GM18498 (cell line): ENCODE measurements around the gene STIM1.

Experiments
- ATAC-seq: cut with Tn5 transposase; IDR thresholded peaks from one replicate; pipeline ENCODE4 v1.9.1; 2021; ENCODE audit warnings: mild to moderate bottlenecking, moderate library complexity; ENCODE audit not compliant: unreplicated experiment

STIM1 gene

DNA sequence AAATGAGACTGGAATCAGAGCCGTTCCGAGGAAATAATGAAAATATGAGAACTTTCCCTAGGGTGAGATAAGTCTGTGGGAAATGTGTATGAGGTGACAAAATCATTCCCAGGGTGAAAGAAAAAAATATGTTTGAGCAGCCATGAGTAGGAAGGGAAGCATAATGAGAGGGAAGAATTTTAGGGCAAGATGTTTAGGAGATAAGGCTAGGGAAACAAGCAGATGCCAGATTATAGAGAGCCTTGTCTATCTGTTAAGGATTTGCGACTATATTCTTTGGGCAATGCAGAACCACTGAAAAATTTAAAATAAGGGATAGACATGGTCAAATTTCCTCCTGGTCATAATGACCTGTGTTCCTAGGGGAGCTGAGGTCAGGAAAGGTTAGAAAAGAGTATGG is 54.4 kb downstream of the STIM1 start:
- ATAC-seq: no peak

- ATAC-seq: no peak
Measured at GRCh38 chr11:3911908-3912505, 56.5 kb downstream of the STIM1 start.

- no peak for ATAC-seq
Measured at GRCh38 chr11:3913921-3914320, 58.5 kb downstream of the STIM1 start.

- ATAC-seq: no peak
Measured at GRCh38 chr11:3914805-3915204, 59.3 kb downstream of the STIM1 start.

DNA sequence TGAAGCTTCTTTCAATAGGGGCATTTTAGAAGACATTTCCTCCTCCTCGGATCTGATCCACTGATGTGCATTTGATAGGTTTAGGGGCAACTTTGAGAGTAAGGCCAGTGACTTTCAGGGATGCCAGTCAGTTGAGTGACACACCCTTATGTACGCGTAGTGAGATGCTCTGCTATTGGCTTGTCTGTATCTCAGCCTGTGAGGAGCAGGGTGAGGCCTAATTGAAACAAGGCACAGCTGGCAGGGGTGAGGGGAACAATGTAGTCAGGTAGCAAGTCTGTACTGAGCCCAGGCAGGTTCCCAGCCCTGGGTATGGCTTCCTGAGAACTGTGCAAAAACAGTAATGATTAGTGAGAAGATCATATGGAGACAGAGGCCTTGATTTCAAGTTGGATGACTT is 61.5 kb downstream of the STIM1 start:
- ATAC-seq: no peak

DNA sequence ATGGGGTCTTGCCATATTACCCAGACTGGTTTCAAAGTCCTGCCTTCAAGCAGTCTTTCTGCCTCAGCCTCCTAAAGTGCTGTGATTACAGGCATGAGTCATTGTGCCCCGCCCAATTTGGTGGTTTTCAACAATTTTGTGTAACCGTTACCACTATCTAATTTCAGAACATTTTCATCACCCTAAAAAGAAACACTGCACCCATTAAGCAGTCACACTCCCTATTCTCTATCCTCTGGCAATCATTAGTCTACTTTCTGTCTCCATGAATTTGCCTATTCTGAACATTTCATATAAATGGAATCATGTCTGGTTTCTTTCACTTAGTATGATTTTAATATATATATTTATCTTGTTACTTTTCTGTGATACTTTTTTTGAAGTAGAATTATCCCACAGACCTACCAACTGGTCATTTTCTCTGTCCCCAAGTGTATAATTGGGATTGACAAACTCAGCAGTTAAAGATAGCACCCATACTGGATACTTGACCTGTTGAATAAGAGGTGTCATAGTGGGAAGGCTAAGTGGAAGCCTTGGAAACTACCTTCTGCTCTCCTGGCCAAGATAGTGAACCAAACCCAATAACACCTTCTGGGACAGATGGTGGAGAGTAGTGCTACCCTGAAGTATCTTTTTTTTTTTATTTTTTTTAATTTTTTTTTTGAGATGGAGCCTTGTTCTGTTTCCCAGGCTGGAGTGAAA is 64.8 kb downstream of the STIM1 start:
- peak; percentile 77 for ATAC-seq

DNA sequence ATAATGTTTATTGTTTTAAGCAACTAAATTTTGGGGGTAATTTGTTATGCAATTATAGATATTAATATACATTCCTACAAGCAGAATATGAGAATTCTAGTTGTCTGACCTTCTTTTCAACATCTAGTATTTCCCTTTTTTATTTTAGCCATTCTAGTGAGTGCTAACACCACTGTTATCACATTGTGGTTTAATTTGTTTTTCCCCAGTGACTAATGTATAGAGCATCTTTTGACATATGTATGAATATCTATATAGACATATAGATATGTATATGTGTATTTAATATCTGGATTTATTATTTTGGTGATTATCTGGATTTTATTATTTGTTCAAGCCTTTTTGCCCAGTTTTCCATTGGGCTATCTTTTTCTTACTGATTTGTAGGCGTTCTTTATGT is 66.6 kb downstream of the STIM1 start:
- ATAC-seq: no peak

DNA sequence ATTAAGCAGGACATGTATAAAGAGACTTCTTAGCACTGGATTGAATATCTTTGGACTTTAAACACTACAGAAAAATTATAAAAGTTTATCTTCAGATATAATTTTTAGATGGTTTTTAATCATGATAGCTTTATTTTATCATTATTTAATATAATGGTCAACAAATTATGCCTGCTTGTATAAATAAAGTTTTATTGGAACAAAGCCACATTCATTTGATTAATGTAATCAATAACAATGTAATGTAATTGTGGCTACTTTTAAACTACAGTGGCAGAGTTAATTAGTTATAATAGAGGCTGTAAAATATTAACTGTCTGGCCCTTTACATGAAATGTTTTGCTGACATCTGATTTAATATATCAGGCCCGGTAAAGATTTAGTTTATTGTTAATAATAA is 70.0 kb downstream of the STIM1 start:
- no peak for ATAC-seq

DNA sequence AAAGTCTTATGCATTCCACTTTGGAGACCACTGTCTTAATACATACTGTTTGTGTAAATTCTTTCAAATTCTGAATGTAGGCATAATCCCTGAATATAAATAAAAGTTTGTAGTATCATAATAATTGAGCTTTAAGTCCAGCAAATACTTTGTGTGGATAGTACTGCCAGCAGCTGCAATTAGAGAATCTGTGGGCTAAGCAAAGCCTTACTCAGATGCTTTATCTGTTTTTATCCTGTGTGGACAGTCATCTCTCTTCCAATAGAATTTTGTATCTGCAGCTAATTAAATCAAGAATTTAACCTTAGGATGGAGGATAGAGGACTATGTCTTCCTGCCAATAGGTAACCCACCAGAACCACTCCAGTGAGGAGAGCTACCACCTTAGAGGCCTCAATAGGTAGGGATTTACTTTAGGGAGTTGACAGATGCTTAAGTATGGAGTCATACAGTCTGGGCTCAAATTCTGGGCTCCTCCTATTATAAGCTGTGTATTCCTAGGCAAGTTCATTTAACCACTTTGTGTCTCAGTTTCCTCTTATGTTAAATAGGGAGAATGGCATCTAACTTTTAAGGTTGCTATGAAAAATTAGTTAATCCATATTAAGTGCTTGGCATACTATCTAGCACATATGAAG is 71.1 kb downstream of the STIM1 start:
- ATAC-seq: no peak

DNA sequence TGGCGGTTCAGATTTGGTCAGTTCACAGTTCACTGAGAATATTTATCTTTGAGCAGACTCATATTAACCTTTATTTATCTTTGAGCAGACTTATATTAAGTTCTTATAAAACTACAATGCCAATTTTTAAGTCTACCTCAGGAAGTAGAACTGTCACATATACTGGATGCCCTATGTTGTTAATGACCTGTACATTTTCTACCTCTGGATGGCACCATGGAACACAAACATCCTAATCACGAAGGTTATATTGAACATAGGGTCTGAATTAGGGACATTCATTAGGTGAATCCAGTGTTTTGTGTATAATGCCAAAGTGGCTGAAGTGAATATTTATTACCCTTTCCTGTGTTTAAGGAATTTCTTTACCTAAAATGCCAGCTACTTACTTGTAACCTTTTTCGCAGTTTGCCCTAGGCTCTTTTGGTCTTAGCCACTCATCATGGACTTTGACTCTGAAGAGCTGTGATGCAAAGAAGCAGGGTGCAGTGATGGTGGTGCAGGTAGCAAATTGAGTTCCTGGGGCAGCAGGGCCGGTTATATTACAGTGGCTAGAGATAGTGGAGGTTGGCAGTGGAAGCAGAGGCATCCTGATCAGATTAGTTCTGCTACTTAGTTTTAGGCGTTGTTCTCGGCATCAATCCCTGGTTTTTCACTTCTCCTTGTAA is 71.8 kb downstream of the STIM1 start:
- ATAC-seq: no peak

- no peak for ATAC-seq
Measured at GRCh38 chr11:3929232-3929631, 73.8 kb downstream of the STIM1 start.

DNA sequence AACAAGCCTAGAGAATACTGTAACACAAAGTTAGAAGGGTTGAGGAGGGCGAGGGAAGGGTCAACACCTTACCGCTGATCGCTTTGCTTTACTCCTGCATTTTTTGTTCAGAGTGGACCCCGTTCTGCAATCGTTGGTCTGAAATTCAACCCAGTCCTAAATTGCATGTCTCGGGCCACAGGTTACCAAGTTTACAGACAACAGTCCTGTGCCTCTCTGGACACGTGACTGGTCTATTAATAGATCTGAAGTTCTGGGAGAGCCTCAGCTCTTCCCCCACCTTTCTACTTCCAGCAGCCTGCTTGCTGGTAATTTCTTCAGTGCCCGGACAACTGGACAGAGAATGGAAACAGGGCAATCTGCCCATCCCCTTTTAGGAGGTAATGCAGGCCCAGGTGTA is 74.2 kb downstream of the STIM1 start:
- no peak for ATAC-seq

DNA sequence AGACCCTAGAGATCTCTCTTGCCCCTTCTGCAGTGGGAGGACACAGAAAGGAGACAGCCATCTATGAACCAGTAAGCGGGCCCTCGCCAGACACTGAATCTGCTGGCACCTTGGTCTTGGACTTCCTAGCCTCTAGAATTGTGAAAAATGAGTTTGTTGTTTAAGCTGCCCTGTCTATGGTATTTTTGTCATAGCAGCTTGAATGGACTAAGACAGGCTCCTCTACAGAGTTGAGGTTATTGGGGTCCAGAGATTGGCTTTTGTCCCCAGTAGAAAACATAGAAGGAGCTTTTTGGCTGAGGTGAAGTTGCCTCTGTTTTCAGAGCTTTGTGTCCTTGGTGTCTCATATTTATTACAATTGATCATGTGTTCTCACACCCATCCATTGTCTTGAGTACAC is 77.2 kb downstream of the STIM1 start:
- no peak for ATAC-seq

DNA sequence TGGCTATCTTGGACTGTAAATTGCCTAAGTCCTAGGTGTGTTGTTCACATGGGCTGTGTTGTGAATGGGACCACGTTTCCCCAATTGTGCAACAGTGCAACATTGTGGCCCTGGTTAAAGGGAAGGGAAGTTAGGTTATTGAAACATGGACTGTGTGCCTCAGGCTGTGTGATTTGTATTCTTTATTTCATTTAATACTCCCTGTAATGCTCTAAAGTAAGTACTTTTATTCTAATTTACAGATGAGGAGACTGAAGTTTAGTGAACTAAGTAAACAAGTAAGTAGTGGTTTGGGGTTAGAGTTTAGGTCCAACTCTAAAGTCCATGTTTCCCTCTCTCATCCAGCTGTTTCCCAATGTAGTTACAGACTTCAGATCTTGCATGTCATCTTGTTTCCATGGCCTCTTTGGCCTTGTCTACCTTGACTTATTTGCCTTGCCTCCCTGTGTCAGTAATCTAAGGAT is 77.7 kb downstream of the STIM1 start:
- no peak for ATAC-seq

DNA sequence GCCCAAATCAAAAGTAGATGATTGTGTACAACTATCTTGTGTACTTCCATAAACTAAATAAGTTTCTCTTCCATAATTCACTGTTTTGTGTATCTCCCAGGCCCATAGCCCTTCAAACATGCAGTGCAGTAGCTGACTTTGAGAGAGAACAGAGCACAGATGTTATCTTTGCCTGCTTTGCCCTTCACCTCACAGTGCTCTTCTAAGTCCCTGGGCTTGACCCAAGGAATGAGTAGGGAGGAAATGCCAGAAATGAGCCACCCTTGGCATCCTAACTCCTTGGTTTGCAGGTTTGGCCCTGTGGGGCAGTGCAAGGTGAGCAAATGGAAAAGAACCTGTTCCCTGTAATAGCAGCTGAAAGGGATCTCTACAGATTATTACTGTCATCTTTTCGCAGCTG is 79.2 kb downstream of the STIM1 start:
- ATAC-seq: no peak

DNA sequence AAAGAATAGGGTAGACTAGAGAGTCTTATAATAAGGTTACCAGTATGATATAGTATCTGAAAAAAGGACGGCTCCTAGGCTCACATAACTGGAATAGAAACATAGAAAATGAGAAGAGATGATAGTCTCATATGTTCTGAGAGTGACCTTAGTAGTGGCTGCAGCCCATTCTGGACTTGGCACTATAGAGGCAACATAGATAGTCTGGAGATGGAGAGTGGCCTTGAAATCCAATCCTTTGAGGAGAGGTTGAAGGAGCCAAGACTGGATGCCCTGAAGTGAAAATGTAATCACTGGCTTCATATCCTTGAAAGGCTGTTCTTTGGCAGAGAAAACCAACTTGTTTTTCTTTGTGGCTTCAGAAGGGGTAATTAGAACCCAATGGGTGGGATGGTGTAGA is 81.1 kb downstream of the STIM1 start:
- no peak for ATAC-seq

DNA sequence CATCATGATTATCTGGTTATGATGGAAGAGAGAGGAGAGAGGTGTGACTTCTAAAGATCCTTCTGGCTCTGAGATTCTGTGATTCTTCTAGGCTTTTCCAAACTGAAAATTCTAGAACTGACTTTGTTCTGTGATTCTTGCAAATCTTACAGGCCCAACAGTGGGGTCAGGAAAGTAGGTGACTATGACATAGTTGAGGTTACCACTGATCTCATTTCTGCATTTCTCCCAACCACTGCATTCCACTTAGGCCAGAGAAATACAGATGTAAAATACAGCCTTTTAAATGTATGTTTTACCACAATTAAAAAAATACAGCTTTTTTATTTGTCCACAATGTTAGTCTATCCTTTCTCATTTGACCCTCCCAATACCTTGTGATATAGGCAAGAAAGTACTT is 83.7 kb downstream of the STIM1 start:
- no peak for ATAC-seq

GRCh38 chr11:3939651-3940190 is 84.3 kb downstream of the STIM1 start:
- no peak for ATAC-seq

- ATAC-seq: no peak
Measured at GRCh38 chr11:3942160-3942955, 86.9 kb downstream of the STIM1 start.

DNA sequence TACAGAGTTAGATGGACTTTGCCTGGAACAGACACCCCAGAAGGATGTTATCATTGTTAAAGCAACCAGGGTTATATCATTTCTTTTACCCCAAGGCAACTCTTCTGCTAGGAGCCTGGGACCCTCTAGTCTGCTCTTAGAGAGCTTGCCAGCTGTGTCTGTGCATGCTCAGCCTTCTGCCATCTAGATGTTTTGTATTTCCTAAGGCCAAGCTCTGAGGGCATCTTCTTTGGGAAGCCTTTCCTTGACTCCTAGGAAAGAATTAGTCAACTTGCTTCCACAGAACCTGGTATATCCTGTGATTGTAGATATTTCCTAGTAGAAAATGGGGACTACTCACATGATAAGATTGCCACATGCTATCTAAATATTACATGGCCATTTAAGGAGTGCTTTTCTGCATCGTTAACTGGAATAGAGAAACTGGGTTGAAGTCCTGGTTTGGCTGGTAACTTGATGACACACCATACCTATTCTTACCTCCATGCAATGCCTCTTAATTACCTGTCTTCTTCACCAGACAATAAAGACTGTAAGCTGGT is 87.6 kb downstream of the STIM1 start:
- no peak for ATAC-seq
